LNCaP clone FGC (cell line): ENCODE measurements around the gene GAB2.

Source experiments
- DNase-seq: peaks from one replicate; pipeline ENCODE4 v3.0.0-alpha.2; 2011; ENCODE audit warnings: low read depth
- H3K4me3 ChIP-seq: 2 replicates; pipeline ENCODE4 v1.5.1; 2011; ENCODE audit warnings: mild to moderate bottlenecking, low read depth, low read length, control low read depth
- TF ChIP-seq, protein P1 (sequence below): IDR thresholded peaks from 2 replicates; pipeline ENCODE4 v1.5.1; 2012; ENCODE audit warnings: mild to moderate bottlenecking; ENCODE audit not compliant: control insufficient read depth, insufficient read depth; ENCODE audit errors: extremely low read depth

GAB2 gene

DNA sequence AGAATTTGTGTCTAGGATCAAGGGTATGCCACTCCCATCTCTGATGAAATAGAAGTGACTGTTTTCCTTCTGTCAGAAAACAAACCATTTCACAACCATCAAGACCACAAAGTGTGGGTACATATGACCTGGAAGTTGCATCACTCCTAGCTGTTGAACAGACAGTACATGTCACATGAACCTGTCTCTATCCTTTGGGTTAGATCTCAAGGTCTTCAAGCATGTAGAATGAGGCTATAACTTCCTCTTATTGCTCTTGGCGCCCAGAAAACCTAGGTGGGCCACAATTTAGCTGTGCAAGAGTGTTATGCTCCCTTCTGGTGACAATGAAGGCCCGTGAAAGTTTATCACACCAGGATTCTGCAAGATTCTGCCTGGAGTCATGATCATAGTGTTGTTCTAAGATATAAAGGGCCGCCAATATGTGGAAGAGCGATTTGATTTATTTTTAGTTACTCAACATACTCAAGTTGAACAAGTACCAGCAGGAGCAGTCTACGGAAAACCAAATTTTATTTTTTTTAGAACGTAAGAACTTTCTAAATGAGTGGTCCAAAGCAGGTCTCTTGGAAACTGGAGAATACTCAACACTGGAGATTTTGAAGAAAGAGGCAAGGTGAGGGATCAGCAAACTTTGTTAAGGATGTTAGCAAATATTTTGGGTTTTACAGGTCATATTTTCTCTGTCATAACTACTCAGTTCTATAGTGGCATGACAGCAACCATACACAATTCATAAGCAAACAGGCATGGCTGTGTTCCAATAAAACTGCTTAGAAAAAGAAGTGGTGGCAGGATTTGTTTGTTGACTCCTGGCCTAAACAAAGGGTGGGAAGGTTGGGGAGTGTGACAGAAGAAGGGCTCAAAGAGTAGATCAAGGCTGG, 127.1 kb downstream of the GAB2 start:
- TF ChIP-seq, protein P1, sequence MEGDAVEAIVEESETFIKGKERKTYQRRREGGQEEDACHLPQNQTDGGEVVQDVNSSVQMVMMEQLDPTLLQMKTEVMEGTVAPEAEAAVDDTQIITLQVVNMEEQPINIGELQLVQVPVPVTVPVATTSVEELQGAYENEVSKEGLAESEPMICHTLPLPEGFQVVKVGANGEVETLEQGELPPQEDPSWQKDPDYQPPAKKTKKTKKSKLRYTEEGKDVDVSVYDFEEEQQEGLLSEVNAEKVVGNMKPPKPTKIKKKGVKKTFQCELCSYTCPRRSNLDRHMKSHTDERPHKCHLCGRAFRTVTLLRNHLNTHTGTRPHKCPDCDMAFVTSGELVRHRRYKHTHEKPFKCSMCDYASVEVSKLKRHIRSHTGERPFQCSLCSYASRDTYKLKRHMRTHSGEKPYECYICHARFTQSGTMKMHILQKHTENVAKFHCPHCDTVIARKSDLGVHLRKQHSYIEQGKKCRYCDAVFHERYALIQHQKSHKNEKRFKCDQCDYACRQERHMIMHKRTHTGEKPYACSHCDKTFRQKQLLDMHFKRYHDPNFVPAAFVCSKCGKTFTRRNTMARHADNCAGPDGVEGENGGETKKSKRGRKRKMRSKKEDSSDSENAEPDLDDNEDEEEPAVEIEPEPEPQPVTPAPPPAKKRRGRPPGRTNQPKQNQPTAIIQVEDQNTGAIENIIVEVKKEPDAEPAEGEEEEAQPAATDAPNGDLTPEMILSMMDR: no peak
- H3K4me3 ChIP-seq: no peak overlapping the region
- no peak for DNase-seq

DNA sequence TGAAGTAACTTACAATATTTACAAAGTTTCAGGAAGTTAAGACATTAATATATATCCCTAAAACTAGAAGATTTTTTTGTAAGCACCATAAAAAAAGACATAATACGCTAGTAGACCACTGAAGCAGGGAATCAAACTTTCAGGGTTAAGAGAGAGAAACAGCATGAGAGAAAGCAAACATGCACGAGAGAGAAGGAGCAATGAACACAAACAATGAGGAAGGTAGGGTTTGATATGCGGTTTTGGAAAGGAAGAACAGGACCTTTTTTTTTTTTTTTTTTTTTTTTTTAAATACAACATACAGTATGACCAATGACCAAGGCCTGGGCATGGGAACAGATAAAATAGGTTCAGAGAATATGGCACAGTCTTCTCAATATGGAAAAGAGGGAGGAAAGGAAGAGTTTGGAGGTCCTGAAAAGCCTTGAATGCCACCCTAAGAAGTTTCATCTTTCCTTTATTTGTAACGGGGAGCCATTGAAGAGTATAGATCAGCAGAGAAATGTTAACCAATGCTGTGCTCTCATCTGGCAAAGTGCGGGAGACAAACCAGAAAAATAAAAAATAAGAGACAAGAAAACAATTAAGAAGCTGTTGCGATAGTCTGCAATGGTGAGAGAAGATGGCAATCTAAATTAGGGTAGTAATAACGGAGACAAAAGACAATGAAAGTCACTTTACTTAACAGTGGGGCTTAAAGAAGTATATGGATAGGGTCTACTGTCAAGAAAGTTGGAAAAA, 127.9 kb downstream of the GAB2 start:
- H3K4me3 ChIP-seq: no peak overlapping the region
- TF ChIP-seq, protein P1: no peak
- no peak for DNase-seq

DNA sequence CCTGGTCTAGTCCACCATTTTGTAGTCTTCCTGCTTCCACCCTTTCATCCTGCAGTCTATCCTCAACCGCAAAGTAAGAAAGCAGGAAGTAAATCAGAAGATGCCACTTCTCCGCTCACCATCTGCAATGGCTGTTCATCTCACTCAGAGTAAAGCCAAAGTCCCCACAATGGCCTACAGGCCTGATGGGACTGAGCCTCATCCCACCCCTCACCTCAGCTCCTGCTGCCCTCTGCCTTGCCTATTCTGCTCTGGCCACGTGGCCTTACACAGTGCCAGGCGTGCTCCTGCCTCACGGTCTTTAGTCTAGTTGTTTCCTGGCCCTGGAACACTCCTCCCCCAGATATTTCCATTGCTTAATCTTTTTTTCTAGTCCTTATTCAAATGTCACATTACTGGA, 133.4 kb downstream of the GAB2 start:
- TF ChIP-seq, protein P1: no peak
- no peak for DNase-seq
- H3K4me3 ChIP-seq: no peak overlapping the region

DNA sequence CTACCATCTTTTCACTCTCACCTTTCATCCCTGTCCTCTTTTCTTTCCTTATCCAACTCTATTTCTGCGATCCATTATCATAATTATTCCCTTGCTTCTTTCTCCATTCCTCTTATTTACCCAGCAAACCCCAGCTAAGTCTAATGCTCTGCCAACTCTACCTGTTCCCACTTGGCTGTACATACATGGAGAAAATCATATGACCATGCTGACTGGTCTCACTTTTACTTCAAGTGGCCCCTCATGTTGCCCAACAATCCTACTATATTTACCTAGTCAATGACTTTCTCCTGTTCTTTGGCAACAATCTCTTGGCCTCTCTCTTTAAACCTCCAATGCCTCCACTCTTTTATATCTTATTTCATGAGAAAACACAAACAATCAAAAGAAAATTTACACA, 134.8 kb downstream of the GAB2 start:
- no peak for DNase-seq
- TF ChIP-seq, protein P1: no peak
- no peak overlapping the region for H3K4me3 ChIP-seq

DNA sequence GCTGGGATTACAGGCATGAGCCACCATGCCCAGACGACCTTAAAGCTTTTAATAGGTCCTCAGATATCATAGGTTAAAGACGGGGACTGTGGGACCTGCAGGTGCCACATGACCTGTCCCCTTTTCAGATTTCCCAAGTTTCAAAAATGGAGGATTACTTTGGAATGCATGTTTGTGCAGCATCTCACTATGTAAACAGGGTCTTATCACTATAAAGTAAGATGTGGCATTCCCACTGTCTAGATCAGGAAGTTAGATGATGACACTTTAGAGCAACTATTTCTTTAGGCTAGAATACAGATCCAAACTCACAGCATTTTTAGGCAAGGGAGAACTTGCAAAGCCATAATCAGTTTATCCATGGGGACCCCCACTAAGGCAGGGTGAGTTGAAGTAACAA, 136.1 kb downstream of the GAB2 start:
- TF ChIP-seq, protein P1: no peak
- no peak overlapping the region for H3K4me3 ChIP-seq
- DNase-seq: no peak

DNA sequence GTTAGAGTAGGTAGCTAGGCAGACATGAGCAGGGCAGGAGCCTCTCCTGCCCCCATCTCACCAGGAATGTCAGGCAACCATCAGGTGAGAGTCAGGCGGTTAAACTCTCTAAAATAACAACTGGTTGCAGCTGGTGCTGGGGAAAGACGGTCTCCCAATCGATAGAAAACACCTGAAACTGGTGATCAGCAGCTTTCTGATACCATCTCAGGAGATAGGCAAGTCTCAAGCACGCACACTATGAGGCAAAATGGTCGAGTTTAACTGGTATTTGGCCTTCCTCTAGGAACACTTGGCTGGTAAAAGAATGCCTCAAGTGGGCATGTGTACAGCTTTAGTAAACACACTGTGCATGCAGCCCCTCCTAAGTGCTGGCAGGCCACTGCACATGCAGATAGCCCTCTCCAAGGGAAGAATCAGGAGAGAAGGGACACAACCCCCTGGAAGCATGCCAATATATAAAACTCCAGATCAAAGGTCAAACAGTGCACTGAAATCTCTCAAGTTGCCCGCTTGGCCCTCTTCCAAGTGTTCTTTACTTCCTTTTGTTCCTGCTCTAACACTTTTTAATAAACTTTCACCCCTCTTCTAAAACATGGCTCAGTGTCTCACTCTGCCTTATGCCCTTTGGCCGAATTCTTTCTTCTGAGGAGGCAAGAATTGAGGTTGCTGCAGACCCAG, 140.2 kb downstream of the GAB2 start:
- TF ChIP-seq, protein P1: no peak
- DNase-seq: peak; percentile 18
- no peak overlapping the region for H3K4me3 ChIP-seq
